Heart left ventricle (tissue), 13 donors: ENCODE data around the gene FREM3.

Experiments used
- POLR2A ChIP-seq, 2 donors: fragments of 450-650 bp; IDR thresholded peaks; one replicate each; pipeline ENCODE4 v1.6.1; 2017; ENCODE audit warnings: antibody characterized with exemption in 2 of 2, mild to moderate bottlenecking in 2 of 2, moderate library complexity in 2 of 2
- TF ChIP-seq, protein P1 (sequence below), 12 donors: fragments of 200-600 bp; sonication (generic) in 4 of 12; IDR thresholded peaks; one replicate each; pipeline versions ENCODE4 v1.5.0 to v1.8.0; 2018 to 2022; ENCODE audit warnings: antibody characterized with exemption in 12 of 12, mild to moderate bottlenecking in 5 of 12
- donor health status: ischemic (EF 13 %, LVEDD 7.1; RV severe dilation, severe dysfunction).
- donor health status: DM: no; HTN: yes; CAD: no.
- donor health status: DM: no; HTN: no; CAD: no.
- donor health status: ischemic (EF 25% LVEDD 6.9; RV normal size, moderate dysfunction).
- donor health status: ischemic (EF 25% LVEDD 5.7; RV mildly dilated, moderate dysfunction).
- donor health status: ischemic (EF 35%, LVEDD 5.7; RV mildly dilated, moderate dysfunction).
- donor health status: nonischemic (EF 11% LVEDD 7.7; RV severe dilation, severe dysfunction).
- donor health status: DM: yes; HTN: yes; CAD: no.
- donor health status: PGD.
- donor health status: ischemic (EF 29% LVEDD 5.4; RV normal size, mild dysfunction).
- donor health status: nonischemic (EF 23%, LVEDD 6.1; RV moderate dilation, normal function).

DNA sequence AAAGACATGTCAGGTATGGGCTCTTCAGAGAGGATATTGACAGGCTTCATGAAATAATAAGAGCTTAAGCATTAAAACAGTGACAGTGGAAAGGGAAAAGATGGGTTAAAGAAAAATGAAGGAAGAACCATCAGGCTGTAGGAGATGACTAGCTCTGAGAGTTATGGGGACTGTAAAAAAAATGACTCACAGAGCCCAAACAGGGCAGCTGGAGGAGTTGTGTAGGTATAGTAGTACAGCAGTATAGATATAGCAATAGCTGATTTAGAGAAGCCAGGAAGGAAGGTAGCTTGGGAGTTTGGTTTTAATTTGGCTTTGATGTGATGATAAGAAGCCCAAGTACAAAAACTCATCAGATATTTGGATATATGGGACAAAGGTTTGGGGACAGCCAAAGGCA, 66.6 kb downstream of the FREM3 start:
- TF ChIP-seq, protein P1, sequence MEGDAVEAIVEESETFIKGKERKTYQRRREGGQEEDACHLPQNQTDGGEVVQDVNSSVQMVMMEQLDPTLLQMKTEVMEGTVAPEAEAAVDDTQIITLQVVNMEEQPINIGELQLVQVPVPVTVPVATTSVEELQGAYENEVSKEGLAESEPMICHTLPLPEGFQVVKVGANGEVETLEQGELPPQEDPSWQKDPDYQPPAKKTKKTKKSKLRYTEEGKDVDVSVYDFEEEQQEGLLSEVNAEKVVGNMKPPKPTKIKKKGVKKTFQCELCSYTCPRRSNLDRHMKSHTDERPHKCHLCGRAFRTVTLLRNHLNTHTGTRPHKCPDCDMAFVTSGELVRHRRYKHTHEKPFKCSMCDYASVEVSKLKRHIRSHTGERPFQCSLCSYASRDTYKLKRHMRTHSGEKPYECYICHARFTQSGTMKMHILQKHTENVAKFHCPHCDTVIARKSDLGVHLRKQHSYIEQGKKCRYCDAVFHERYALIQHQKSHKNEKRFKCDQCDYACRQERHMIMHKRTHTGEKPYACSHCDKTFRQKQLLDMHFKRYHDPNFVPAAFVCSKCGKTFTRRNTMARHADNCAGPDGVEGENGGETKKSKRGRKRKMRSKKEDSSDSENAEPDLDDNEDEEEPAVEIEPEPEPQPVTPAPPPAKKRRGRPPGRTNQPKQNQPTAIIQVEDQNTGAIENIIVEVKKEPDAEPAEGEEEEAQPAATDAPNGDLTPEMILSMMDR (IDR thresholded peaks at IDR 0.05) = no peak
- no peak for TF ChIP-seq POLR2A (IDR thresholded peaks at IDR 0.05)
